ENCODE data around the gene SQOR.

SQOR gene

GRCh38 chr15:45634432-45635190 is at the start of gene SQOR:
Gene SQOR, plus strand, starts transcription at chr15:45635029. Its CDS starts 23,895 bp downstream, at chr15:45658924.
- peak in 10 of 14 donors; percentile 21 to 79 (median 51) for DNase-seq

GRCh38 chr15:45585069-45585791 is 49.6 kb upstream of the SQOR start:
- no peak for DNase-seq

DNA sequence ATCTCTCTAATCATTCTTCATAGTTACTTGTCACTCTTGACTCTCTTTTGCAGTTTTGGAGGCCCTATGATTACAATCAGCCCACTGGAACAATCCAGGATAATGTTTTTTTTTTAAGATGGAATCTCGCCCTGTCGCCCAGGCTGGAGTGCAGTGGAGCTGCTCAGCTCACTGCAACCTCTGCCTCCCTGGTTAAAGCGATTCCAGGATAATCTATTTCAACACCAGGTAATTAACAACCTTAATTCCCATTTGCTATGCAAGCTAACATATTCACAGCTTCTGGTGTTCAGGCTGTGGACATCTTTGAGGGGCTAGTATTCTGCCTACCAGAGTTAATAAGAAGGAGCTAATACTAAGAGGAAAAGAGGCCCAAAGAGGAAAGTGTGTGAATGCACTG is 48.7 kb upstream of the SQOR start:
- DNase-seq = no peak

DNA sequence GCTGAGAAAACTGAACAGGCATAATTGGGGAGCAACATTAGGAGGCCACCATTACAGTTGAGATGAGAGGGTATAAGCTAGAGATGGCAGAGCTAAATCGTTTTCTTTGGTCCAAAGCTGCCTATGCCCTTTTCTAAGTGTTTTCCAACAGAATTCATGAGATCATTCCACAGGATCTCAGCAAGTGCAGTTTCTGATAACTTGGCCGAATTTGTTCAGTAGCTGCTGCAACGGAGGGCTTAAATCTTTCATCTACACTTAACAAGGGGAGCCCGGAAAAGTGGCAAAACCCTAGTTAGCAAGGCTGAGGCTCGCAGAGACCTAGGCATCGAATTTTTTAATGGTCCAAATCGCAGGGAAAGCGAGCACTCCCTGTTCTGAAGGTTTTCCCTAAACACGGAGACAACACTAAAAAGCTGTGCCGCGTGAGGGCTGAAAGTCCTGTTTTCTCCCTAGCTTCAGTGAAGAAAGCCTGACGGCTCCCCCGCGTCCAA is 48.2 kb upstream of the SQOR start:
- DNase-seq = no peak

GRCh38 chr15:45587095-45587862 is 47.5 kb upstream of the SQOR start, which contains the start of gene BLOC1S6:
Gene BLOC1S6, plus strand, starts transcription at chr15:45587379. Its CDS starts 65 bp downstream, at chr15:45587444.
- DNase-seq = peak; percentile 74 to 96 (median 92)

- no peak for DNase-seq
These were observed 47.0 kb upstream of the SQOR start for GRCh38 chr15:45587863-45588170.

- DNase-seq = no peak
These were observed 46.5 kb upstream of the SQOR start for GRCh38 chr15:45588219-45588875.

DNA sequence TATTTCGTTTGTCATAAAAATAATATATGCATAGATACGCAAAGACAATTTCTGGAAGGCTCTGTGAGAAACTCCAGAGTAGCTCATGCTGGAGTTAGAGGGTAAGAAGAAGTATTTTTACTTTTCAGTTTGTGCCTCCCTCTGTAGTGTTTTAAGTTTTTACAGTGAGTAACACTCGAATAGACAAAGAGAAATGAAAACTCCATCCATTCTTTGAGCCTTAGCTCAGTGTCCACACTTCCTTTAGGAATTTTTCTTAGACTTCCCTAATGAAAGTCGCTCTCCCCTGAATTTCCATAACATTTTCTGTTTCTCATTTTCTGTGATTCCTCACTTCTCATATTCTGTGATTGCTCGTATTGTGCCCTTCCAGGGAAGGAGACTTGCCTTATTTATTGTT is 45.6 kb upstream of the SQOR start:
- no peak for DNase-seq

- no peak for DNase-seq
These were observed 40.5 kb upstream of the SQOR start for GRCh38 chr15:45594319-45594718.

DNA sequence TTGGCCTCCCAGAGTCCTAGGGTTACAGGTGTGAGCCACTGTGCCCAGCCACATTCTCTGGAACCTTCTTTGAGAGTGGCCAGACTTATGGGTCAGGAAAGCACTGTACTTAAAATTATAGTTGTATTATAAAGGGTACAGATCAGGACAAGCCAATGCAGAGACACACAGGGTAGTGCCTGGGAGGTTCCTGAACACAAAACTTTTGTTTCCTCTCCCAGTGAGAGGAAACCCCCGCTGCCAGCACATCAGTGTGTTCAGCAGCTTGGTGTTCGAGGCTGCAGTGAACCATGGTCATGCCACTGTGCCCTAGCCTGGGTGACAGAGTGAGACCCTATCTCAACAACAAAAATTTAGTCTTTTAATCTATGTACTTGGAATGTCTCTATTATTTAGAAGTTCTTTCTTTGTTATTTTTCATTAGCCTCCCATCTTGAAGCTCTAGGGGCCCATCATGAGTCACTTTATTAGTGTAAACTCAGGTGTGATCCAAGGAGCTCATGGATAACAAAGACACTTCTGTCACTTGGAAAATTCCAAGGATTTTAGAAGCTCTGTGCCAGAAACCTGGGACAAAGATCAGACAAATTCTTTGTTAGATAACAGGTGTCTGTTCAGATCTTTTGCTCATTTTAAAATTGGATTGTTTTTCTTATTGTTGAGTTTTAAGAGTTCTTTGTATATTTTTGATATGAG is 39.8 kb upstream of the SQOR start:
- DNase-seq = no peak

DNA sequence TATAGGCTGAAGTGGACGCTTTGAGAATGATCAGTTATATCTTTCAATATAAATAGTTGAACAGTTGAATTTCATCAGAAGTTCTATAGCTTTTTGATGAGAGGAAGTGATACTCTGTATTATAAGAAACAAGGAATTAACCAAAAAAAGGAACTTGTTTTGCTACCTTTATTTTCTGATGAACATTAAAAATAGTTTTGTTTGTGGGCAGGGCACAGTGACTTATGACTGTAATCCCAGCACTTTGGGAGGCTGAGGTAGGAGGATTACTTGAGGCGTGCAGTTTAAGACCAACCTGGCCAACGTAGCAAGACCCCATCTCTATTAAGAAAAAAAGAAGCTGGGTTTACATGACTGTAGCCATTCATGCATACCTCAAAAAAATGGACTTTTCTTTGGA is 30.9 kb upstream of the SQOR start:
- DNase-seq = no peak

GRCh38 chr15:45604326-45604725 is 30.5 kb upstream of the SQOR start:
- DNase-seq = no peak

DNA sequence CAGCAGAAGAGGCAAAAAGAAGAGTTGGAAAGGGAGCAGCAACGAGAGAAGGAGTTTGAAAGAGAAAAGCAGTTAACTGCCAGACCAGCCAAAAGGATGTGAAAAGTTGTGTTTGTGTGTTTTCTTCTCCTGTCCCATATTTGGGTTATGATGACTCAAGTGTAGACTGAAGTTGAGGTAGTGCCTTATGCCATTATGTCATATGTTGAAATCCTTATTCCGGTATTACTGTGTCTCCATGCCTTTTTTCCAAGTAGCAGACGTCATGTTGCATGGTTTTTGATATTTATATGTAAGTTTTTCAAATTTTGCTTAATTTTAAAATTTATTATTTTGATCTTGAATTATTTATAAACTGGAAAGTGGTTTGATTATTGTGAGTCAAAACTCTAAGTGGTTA is 28.4 kb upstream of the SQOR start:
- no peak for DNase-seq

- no peak for DNase-seq
These were observed 28.0 kb upstream of the SQOR start for GRCh38 chr15:45606841-45607240.

- DNase-seq = no peak
These were observed 23.5 kb upstream of the SQOR start for GRCh38 chr15:45611305-45611704.

- no peak for DNase-seq
These were observed 21.9 kb upstream of the SQOR start for GRCh38 chr15:45612790-45613415.

- DNase-seq = no peak
These were observed 17.9 kb upstream of the SQOR start for GRCh38 chr15:45616901-45617323.

GRCh38 chr15:45618813-45619212 is 16.0 kb upstream of the SQOR start:
- no peak for DNase-seq

DNA sequence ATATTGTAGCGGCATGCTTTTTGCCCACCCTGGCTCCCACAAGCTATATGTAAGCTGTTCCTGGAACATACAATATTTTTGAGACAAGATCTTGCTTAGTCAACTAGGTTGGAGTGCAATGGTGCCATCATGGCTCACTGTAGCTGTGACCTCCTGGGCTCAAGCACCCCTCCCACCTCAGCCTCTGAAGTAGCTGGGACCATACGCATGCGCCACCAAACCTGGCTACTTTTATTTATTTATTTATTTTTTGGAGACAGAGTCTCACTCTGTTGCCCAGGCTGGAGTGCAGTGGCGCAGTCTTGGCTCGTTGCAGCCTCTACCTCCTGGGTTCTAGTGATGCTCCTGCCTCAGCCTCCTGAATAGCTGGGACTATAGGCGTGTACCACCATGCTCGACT is 6.7 kb upstream of the SQOR start:
- no peak for DNase-seq

DNA sequence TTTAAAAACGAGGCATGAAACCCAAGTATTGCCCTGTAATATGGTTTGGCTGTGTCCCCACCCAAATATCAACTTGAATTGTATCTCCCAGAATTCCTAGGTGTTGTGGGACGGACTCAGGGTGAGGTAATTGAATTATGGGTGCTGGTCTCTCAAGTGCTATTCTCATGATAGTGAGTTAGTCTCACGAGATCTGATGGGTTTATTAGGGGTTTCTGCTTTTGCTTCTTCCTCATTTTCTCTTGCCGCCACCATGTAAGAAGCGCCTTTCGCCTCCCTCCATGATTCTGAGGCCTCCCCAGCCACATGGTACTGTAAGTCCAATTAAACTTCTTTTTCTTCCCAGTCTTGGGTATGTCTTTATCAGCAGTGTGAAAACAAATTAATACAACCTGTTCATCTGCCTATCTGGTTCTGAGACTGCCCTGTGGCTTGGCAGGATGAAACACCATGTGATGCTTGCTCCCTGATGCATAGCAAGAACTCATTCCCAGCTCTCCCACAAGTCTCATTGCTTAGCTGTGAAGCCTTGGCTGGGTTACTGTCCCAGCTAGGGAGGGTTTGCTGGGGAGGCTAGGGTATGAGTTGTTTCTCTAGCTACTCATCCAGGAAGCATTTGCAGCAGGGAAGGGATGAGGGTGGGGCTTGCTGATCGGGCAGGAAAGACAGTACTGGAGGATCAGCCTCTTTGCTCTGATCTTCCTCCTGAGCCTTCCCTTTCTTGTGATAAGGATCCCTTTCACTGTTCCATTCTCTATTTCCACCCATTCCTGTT is 3.7 kb upstream of the SQOR start:
- DNase-seq = no peak

GRCh38 chr15:45631776-45632175 is 3.1 kb upstream of the SQOR start:
- no peak for DNase-seq

All from C1 segment of cervical spinal cord (tissue), 14 donors.